Measurements from ENCODE around the gene NME9.

DNA sequence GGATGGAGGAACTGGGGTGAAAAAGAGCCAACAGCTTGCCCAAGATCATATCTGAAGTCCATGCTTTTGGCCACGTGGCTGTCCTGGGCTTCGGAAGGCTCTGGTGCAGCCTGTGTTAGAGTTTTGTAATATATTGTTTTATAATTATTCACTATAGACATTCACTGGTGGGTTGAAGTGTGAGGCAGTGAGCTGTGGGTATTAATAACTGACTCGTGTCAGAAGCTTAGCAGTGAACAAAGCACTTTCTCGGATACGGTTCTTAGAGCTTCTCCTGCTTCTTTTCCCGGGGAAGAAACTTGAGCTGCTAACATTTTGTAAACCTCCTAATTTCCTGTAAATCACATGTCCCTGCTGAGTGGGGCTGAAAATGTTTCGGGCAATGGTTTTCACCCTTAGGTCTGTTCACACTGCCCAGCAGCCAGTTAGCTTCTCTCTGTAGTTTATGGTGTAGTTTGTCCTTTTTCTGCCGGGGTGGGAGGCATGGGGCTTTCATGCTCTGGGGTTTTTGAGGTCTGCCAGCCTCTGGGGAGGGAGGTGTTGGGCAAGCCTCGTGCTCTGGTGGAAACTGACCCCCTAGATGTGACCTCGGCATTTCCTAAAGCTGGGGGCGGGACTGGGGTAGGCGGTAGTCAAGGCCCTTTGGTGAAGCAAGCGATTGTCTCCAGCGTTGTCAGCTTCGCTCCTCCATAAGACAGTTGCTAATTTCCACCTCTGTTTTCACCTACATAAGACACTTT lies 20.4 kb upstream of the NME9 start:
- TF ChIP-seq, protein P1, sequence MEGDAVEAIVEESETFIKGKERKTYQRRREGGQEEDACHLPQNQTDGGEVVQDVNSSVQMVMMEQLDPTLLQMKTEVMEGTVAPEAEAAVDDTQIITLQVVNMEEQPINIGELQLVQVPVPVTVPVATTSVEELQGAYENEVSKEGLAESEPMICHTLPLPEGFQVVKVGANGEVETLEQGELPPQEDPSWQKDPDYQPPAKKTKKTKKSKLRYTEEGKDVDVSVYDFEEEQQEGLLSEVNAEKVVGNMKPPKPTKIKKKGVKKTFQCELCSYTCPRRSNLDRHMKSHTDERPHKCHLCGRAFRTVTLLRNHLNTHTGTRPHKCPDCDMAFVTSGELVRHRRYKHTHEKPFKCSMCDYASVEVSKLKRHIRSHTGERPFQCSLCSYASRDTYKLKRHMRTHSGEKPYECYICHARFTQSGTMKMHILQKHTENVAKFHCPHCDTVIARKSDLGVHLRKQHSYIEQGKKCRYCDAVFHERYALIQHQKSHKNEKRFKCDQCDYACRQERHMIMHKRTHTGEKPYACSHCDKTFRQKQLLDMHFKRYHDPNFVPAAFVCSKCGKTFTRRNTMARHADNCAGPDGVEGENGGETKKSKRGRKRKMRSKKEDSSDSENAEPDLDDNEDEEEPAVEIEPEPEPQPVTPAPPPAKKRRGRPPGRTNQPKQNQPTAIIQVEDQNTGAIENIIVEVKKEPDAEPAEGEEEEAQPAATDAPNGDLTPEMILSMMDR (IDR thresholded peaks at IDR 0.05): no peak
- TF ChIP-seq POLR2A (IDR thresholded peaks at IDR 0.05): no peak
- no peak for TF ChIP-seq EP300 (IDR thresholded peaks at IDR 0.05)
- peak; percentile 17 for TF ChIP-seq POLR2AphosphoS5 (IDR thresholded peaks at IDR 0.05)
